HG03175 (cell line): ENCODE measurements around the gene UCN.
"Not testable (repeated sequence)": the region's sequence is repeated elsewhere in the genome, so short reads cannot be mapped to it uniquely, and the experiment has no call there.

Experiments
- ATAC-seq: cut with Tn5 transposase; IDR thresholded peaks from one replicate; pipeline ENCODE4 v1.9.1; 2021; ENCODE audit warnings: mild to moderate bottlenecking, moderate library complexity; ENCODE audit not compliant: unreplicated experiment

Gene UCN

DNA sequence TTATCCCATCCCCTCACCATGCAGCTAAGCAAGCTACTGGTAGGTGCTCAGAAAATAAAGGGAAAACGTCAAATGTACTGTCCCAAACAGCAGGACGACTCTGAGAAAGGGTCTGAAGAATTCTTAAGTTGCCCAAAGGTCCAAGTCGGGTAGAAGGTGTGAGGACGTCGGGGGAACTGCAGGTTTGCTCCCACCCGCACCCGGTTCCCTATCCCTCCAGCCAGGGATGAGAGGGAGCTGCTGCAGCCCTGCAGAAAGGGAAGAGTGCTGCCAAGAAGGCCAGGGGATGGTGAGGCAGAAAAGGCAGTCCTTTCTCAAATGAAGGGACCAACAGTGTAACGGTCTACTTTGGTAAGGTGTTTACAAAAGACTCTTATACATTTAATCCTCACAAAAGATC, 6.9 kb upstream of the UCN start:
- ATAC-seq, result no peak

DNA sequence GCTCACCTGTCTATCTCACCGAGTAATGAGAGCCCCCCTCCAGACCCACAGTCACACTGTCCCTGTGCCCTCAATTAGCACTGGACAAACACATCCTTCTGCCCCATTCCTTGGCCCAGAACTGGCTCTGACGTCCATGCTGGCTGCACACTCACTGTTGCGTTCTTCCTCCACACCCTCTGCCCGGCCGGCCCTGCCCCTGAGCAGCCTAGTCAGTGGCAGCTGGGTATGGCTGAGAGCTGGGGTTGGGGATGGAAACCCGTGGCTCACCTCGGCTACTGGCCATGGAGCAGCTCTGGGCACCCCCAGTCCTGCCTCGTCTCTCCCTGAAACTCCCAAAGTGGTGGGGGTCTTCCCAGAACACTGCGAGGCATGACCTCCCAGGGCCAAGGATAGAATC, 6.5 kb upstream of the UCN start:
- no peak for ATAC-seq

DNA sequence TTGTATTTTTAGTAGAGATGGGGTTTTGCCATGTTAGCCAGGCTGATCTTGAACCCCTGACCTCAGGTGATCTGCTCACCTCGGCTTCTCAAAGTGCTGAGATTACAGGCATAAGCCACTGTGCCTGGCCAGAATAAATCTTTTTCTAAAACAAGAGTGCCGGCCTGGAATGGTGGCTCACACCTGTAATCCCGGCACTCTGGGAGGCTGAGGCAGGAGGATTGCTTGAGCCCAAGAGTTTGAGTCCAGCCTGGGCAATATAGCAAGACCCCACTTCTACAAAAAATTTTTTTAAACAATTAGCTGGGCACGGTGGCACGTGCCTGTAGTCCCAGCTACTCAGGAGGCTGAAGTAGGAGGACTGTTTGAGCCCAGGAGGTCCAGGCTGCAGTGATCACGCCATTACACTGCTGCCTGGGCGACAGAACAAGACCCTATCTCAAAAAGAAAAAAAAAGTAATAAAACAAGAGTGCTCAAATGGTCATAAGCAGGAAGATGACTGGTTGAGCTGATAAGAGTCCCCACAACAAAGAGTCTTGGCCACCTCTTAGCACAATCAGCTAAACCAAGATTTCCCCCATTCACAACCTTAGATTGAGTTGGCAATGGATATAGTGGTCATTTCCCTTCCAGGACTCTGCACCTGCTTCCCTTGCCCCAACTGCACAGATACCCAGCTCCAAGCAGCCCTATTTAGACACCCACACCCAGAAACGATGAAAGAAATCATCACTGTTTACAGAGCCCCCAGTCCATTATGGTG, 5.8 kb upstream of the UCN start:
- no peak for ATAC-seq

- no peak for ATAC-seq
These were observed 3.9 kb upstream of the UCN start for GRCh38 chr2:27312152-27312551.

DNA sequence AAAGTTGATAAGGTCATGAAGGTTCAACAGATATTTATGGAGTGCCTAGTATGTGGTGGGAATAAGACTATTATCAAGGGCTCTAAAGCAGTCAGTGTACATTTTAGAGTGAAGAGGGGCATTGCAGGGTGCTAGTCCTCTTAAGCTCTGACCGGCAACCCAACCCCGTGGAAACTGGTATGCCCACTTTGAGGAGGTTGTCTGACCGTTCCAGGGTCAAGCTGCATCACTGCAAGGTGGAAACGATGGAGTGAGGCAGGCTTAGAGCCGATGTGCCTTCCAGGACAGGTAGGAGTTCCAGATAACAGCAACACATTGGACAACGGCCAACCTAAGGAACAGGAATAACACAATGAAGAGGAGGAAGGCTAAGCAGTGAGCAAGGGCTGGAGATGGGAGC, 1.4 kb upstream of the UCN start:
- no peak for ATAC-seq

DNA sequence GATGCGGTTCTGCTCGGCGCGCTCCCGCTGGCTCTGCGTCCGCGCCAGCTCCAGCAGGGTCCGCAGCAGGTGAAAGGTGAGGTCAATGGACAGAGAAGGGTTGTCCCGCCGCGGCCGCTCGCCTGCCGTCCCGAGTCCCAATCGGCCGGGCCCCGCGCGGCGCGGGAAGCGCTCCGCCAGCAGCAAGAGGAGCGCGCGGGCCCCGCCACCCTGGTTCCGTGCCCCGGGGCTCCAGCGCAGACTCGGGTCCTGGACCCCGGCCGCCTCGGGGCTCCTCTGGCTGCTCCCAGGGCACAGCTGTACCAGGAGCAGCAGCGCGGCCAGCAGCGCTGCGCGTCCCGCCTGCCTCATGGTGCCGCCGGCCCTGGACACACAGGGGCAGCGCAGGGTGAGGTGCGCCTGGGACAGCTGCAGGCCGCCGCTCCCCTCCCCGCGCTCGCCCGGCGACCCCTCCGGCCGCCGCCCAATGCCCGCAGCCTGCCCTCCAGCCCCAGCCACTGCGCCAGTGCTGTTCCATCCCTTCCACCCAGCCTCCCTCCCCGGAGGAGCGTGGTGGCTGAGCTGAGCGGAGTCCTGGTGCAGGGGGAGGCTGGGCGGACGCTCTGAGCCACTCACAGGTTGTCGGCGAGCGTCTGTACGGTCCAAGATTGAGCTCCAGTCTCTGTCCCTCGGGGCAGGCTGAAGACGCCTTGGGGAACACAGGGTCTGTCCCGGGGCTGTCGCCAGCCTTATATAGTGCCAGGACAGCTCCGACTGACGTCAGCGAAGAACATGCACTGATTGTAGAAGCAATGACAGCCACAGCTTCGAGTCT, 493 bp downstream of the UCN start:
- no peak for ATAC-seq

GRCh38 chr2:27307287-27307544, 1.0 kb downstream of the UCN start:
- no peak for ATAC-seq

GRCh38 chr2:27306573-27307286, 1.5 kb downstream of the UCN start:
- no peak for ATAC-seq

DNA sequence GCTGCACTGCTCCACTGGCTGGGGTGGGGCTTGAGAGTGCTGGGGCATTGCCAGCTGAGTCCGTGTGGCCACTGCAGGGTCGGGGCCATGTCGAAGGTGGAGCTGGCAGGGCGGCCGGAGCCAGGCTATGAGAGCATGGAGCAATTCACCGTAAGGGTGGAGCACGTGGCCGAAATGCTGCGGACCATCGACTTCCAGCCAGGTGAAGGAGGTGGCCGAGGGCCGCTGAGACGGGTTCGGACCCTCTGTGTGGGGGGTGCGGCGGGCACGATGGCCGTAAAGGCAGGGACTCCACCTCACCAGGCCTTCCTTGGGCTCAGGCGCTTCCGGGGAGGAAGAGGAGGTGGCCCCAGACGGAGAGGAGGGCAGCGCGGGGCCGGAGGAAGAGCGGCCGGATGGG, 2.1 kb downstream of the UCN start:
- ATAC-seq, result no peak

- no peak for ATAC-seq
These were observed 2.7 kb downstream of the UCN start for GRCh38 chr2:27305516-27305915.

- ATAC-seq, result no peak
These were observed 3.6 kb downstream of the UCN start for GRCh38 chr2:27304488-27305240.

GRCh38 chr2:27303093-27304025, 4.9 kb downstream of the UCN start:
- no peak for ATAC-seq

DNA sequence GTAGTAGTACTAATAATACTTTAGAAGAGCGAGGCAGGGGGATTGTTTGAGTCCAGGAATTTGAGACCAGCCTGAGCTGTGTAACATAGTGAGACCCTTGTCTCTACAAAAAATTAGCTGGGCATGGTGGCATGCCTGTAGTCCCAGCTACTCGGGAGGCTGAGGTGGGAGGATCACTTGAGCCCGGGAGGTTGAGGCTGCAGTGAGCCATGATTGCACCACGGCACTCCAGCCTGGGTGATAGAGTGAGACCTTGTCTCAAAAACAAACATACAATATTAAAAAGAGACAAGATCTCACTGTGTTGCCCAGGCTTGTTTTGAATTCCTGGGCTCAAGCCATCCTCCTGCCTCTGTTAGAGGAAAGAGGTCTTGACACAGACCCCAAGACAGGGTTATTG, 7.6 kb downstream of the UCN start:
- ATAC-seq, result not testable (repeated sequence)

GRCh38 chr2:27298391-27299080, 9.7 kb downstream of the UCN start:
- no peak for ATAC-seq

DNA sequence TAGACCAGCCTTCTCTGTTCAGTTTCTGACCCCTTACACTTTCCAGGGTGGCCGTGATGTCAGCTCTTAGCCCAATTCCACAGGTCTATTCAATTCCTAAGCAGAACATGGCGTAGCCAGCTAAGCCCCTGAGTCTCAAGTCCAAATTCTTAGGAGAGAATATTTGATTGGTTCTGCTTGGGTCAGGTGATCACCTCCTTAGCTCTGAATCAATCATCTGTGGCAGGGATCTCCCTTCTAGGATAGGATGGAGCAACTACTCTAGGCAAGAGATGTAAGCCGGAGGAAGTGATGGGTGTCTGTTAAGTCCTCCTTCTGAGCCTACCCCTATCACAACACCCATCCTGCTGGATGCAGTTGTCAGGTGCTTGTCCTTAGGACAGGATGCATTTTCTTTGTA, 11.1 kb downstream of the UCN start:
- ATAC-seq, result no peak

DNA sequence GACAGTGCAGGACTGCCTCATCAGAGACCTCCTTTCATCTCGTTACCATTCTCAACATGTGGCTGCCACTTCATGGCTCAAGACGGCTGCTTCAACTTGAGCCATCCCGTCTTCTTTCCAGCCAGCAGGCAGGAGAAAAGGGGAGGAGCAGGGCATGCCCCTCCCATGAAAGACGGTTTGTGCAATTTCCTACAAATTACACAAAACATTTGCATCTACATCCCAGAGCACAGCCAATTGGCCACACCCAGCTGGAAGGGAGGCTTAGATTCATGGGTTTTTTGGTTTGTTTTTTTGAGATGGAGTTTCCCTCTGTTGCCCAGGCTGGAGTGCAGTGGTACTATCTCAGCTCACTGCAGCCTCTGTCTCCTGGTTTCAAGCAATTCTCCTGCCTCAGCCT, 11.8 kb downstream of the UCN start:
- ATAC-seq, result no peak

GRCh38 chr2:27294928-27295327, 13.3 kb downstream of the UCN start:
- ATAC-seq, result no peak

GRCh38 chr2:27291865-27292264, 16.4 kb downstream of the UCN start:
- ATAC-seq, result no peak

DNA sequence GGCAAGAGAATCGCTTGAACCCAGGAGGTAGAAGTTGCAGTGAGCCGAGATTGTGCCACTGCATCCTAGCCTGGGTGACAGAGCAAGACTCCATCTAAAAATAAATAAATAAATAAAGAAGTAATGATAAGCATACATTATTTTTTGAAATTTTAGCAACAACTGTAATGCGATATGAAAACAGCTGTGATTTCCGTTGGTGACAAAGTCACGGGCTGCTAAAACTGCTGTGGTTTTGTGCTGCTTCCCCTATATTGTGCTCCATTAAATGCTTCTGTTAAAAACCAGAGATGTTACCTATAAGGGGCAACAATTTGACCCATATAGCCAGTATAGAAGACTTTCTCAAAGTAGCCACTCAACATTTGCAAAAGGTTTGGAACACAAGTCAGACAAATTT, 17.7 kb downstream of the UCN start:
- ATAC-seq, result no peak

- ATAC-seq, result no peak
These were observed 19.6 kb downstream of the UCN start for GRCh38 chr2:27288610-27289009.
